Smooth muscle cell of the coronary artery (primary cell): ENCODE measurements around the gene TNFRSF21. TPM values are rescaled to one million over a fixed set of nuclear protein-coding genes. Genes with fewer than 3 reads are reported as not detected.

Source experiments
- total RNA-seq: library from RNA; depleted of rRNA; stranded (reverse); fragments of >200 nt; gene quantifications from 2 replicates; pipeline ENCODE4 v1.2.3, GENCODE V29; 2014; ENCODE audit warnings: low replicate concordance

Gene TNFRSF21, protein sequence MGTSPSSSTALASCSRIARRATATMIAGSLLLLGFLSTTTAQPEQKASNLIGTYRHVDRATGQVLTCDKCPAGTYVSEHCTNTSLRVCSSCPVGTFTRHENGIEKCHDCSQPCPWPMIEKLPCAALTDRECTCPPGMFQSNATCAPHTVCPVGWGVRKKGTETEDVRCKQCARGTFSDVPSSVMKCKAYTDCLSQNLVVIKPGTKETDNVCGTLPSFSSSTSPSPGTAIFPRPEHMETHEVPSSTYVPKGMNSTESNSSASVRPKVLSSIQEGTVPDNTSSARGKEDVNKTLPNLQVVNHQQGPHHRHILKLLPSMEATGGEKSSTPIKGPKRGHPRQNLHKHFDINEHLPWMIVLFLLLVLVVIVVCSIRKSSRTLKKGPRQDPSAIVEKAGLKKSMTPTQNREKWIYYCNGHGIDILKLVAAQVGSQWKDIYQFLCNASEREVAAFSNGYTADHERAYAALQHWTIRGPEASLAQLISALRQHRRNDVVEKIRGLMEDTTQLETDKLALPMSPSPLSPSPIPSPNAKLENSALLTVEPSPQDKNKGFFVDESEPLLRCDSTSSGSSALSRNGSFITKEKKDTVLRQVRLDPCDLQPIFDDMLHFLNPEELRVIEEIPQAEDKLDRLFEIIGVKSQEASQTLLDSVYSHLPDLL
- total RNA-seq = 17.1 and 19.7 TPM in 2 replicates

DNA sequence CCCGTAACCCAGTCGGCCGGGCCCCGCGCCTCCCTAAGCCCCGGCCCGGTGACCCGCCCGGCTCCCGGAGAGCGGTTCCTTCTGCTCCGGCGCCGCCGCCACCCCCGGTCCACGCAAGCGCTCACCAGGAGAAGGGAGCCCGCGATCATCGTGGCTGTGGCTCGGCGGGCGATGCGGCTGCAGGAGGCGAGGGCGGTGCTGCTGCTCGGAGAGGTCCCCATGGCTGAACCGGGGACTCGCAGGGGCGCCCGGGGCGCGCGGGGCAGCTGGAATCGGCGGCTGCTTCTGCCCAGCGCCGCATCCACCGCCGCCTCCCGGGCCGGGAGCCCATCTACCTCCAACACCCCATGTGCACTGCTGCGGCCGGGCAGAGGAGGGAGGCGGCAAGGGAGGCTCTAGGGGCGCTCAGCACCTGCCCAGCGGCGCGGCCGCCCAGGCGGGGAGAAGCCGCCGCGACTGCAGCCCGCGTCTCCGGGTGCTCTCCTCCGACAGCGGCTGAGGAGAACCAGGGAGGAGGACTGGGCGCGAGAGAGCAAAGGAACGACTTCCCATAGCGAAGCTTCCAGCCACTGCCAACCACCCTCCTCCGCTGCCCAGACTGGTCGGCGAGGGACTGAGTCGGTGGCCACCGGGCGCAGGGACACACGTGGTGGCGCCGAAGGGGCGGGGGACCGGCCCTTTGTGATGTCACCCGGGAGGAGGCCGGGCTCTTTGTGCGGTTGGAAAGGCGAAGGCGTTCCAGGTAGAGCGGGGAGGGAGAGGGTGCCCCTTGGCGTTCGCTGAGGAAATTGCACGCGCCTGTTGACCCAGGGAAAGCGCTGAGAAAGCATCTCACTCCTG, at the start of gene TNFRSF21:
TSS of gene TNFRSF21 (minus strand) at position 615 of the 840 bp plus-strand sequence. CDS start at position 221, 394 bp downstream.

Other genes with a start within 250 kb of the TNFRSF21 start
- 7.4 and 15.6 TPM in 2 replicates for gene CD2AP, start 167.9 kb upstream of the TNFRSF21 start, total RNA-seq